ENCODE measurements around the gene PPP2R5B.

Gene PPP2R5B

GRCh38 chr11:64890522-64890939 is 34.0 kb upstream of the PPP2R5B start:
- DNase-seq: no peak

- DNase-seq: no peak
Measured at GRCh38 chr11:64891215-64891848, 33.2 kb upstream of the PPP2R5B start.

- no peak for DNase-seq
Measured at GRCh38 chr11:64891880-64892279, 32.6 kb upstream of the PPP2R5B start.

GRCh38 chr11:64892411-64892831 is 32.1 kb upstream of the PPP2R5B start:
- no peak for DNase-seq

DNA sequence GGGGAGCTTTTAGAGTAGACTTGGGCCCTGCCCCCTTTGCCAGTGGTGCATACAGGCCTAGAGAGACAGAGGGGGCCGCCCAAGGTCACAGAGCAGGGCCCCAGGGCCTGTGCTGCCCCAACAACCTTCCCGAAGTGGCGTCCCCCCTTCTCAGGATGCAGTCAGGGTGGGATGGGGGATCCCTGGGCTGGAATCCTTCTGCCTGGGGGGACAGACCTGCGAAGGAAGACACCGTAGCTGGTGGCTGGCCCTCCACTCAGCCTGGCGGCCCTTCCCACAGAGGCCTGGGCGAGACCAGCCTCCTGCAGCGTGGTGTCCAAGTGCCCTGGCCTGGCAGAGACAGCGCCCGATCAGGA is 31.7 kb upstream of the PPP2R5B start:
- no peak for DNase-seq

- no peak for DNase-seq
Measured at GRCh38 chr11:64893194-64894069, 31.1 kb upstream of the PPP2R5B start.

- peak; percentile 70 to 81 for DNase-seq
Measured at GRCh38 chr11:64894070-64894811, 30.2 kb upstream of the PPP2R5B start.

GRCh38 chr11:64894812-64895452 is 29.6 kb upstream of the PPP2R5B start:
- no peak for DNase-seq

DNA sequence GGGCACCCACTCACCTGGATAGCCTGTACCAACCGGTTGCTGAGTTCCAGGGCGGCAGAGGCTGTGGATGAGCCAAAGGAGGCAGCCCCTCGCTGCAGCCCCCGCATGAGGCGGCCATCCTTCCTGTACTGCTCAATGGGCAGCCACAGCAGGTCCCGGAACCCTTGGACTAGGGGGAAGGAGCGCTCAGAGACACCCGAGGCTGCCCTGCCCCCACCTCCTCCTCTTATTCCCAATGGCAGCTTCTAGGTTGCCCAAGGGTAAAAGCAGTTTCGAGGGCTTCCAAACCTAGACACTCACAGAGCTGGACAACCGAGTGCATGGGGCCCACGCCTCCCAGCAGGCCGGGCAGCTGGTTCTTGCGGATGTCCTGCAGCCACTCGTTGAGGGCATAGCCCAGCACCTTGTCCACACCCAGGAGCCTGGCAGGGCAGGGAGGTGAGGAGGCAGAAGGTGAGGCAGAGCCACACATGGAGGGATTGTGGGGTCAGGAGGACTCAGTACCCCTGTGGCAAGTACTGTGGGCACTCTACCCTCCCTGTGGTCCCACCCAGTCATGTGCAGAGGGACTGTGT is 28.0 kb upstream of the PPP2R5B start:
- DNase-seq: no peak

GRCh38 chr11:64897381-64898075 is 27.0 kb upstream of the PPP2R5B start:
- no peak for DNase-seq

- DNase-seq: no peak
Measured at GRCh38 chr11:64898076-64898445, 26.4 kb upstream of the PPP2R5B start.

GRCh38 chr11:64898541-64898940 is 25.9 kb upstream of the PPP2R5B start:
- DNase-seq: no peak

- DNase-seq: no peak
Measured at GRCh38 chr11:64900263-64900678, 24.2 kb upstream of the PPP2R5B start.

DNA sequence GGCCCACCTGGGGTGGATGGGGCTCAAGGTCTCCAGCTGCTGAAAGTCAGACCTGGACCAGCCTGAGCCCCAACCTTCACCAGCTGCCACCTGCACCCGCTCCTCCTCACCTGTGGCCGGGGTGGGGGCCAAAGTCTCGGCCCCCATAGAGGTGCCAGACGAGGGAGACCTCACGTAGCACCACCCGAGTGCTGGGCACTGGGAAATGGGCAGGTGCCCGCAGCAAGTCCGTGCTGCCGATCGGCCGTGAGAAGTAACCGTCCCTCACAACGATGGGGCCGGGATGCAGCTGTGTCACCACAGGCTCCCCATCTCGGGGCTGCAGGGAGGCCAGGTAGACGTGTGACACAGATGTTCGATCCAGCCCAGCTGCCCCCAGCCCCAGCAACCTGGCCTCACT is 23.7 kb upstream of the PPP2R5B start:
- DNase-seq: no peak

GRCh38 chr11:64902102-64902900 is 22.2 kb upstream of the PPP2R5B start:
- no peak for DNase-seq

GRCh38 chr11:64903291-64903833 is 21.1 kb upstream of the PPP2R5B start:
- no peak for DNase-seq

GRCh38 chr11:64905516-64906313 is 18.8 kb upstream of the PPP2R5B start:
- no peak for DNase-seq

- DNase-seq: no peak
Measured at GRCh38 chr11:64906314-64906635, 18.2 kb upstream of the PPP2R5B start.

- DNase-seq: no peak
Measured at GRCh38 chr11:64908766-64909165, 15.7 kb upstream of the PPP2R5B start.

- DNase-seq: no peak
Measured at GRCh38 chr11:64909653-64910343, 14.7 kb upstream of the PPP2R5B start.

Data from bone marrow (tissue), 2 donors.